GM18511 (cell line): ENCODE results near the gene CBY3.
"Not testable (repeated sequence)": the region's sequence is repeated elsewhere in the genome, so short reads cannot be mapped to it uniquely, and the experiment has no call there.

Source experiments
- ATAC-seq: cut with Tn5 transposase; IDR thresholded peaks from one replicate; pipeline ENCODE4 v1.9.1; 2021; ENCODE audit warnings: mild to moderate bottlenecking, moderate library complexity; ENCODE audit not compliant: unreplicated experiment

CBY3 gene

DNA sequence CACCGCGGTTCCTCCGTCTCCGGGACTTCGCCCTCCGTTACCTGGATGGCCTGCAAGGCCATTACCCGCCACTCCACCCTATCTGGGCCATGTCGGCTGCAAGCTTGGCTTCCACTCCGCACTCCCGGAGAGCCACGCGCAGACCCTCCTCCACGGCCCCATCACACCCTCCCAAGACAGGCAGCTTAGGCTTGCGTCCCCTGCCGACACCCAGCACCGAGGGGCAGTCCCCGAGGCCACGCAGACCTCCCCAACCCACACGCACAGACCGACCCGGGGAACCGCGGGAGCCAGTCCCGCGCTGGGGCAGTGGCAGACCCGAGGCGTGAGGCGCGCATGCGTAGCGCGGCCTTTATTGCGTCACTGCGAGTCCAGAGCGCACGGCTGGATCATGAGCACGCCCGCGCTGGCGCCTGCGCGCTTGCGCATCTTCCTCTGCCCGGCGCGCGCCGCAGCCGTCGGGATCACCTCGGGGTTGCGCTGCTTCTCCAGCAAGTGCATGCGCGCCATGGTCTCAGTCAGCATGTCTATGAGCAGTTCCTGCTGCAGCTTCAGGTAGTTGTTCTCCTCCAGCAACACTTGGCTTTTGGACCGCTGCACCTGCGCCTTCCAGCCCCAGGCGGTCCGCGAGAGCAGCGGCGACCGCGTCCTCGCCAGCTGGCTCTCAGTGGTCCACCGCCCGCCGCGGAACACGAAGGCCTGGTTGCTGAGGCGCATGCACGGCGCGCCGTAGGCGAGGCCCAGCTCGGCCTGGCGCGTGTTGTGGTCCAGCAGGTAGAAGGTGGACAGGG, 2.4 kb downstream of the CBY3 start:
- ATAC-seq = peak; percentile 94

DNA sequence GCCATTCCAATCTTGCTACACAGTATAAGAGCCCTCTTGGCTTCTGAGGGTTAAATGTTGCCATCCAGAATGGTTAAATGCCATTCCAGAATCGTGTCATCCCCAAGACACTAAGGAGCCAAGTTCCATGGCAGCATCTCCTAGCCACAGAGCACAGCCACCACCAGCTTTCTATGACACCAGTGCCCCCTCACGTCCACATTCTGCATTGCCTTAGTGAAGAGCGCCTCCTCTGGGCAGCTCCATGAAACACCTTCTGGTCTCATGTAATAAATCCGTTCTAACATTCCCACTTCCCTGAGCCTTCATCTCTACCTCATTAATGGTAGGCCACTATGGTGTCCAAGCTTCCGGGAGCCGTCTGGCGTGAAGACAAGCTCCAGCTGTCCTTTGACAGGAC, 12.4 kb downstream of the CBY3 start:
- no peak for ATAC-seq

DNA sequence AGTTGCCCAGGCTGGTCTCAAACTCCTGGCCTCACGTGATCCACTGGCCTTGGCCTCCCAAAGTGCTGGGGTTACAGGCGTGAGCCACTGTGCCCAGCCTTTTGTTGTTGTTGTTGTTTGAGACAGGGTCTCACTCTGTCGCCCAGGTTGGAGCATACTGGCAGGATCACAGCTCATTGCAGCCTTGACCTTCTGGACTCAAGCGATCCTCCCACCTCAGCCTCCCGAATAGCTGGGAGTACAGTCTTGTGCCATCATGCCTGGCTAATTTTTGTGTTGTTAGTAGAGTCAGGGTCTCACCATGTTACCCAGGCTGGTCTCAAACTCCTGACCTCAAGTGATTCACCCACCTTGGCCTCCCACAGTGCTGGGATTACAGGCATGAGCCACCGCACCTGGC, 19.2 kb downstream of the CBY3 start:
- ATAC-seq = not testable (repeated sequence)

DNA sequence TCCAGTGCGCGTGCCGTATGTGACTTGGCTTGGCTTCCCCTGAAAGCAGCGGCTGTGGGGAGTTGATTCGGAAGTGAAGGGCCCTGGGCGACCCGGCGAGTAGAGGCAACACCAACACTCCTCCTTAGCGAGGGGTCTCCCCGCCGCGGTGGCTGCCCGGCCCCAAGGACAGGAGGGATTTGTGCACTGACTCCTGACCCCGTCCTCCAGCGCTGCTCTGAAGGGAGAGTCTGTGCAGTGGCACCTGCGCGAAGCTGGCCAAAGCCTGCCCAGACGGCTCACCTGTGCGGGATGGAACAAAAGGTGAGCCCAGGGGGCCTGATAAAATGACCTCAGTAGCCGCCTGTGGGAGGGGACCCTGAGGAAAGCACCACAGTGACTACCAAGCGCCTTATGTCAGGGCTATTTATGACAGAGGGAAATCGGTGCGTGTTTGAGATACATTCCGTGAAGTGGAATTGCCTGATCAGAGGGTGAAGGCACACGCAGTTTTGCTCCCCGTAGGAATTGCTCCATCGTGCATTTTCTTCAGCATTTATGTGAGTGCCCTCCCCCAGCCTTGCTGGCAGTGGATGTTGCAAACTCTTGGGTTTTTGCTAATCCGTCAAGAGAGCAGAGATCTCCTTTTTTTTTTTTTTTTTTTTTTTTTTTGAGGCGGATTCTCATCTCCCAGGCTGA, 22.5 kb downstream of the CBY3 start:
- peak; percentile 76 for ATAC-seq

DNA sequence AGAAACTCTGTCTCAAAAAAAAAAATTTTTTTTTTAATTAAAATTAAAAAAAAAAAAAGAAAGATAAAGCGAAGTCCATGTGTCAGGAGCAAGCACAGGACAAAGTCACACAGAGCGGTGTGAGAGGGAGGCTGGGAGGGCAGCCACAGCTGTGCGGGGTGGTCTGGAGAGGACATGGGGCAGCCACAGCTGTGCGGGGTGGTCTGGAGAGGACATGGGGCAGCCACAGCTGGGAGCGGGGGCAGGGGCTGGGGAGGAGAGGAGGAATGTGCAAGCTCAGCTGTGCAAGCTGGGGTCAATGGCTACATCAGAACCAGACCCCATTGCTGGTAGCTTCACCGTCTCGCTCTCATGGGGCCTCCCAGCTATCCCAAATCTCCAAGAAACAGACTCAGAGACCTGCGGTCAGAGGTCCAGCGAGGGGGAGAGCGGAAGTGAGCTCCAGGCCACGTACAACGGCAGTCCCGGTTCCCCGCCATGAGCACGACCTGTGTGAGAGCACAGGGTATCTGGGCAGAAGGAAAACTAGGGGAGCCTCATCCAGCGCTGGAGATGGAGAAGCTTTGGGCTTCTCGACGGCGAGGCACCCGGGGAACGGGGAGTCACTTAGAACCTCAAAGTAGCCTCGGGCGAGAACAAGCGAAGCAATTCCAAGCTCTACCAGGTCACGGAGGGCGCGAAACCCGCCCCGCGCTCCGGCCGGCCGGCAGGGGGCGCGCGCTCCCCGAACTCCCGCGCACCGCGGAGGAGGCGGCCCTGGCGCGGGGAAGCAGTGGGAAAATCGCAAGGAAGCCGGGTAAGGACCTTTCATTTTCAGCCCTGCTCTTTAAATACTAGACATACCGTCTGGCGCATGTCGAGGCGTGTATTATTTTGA, 23.3 kb downstream of the CBY3 start:
- peak; percentile 90 for ATAC-seq

DNA sequence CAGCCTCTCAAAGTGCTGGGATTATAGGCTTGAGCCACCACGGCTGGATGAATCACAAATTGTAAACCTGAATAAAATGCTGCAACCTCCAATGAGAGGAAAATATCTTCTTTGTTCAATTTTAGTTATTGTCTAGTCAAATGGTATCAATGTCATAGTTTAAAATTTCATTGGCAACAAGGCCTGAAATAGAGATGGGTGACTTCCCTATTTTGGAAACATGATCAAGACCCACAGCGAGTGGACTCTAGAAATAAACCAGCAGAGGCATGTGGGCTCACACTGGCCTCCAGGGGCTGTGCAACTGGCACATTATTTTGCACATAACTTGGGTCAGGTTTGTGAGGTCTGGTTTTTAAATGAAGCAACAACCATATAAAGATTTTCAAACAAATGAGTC, 27.7 kb downstream of the CBY3 start:
- ATAC-seq = not testable (repeated sequence)

DNA sequence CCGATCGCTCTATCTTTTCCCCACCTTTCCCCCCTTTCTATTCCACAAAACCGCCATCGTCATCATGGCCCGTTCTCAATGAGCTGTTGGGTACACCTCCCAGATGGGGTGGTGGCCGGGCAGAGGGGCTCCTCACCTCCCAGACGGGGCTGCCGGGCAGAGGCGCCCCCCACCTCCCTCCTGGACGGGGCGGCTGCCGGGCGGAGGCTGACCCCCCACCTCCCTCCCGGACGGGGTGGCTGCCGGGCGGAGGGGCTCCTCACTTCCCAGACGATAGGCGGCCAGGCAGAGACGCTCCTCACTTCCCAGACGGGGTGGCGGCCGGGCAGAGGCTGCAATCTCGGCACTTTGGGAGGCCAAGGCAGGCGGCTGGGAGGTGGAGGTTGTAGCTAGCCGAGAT, 30.6 kb downstream of the CBY3 start:
- not testable (repeated sequence) for ATAC-seq

DNA sequence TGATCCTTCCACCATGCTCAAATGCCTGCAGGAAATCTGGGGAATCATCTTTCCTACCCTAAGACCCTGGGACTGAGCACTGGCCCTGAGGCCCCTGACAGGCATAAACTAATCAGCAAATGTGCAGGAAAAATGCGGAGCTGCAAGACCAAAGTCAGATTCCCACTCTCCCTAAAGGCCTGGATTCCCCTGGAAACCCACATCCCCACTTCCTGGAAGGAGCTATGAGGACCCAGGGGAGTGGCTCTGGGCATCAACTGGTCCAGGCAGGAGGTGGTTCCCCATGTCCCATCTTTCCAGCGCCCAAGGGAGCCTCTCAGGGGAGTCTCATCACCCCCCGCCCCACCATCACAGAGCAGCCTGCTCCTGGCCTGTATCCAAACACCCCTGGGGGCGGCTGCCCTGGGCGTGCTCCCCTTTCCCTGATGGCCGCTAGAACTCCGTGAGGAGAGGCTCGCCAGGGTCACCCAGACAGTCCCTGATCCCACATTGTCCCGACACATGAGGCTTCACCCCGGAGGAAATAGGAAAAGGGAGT, 31.6 kb downstream of the CBY3 start:
- not testable (repeated sequence) for ATAC-seq

DNA sequence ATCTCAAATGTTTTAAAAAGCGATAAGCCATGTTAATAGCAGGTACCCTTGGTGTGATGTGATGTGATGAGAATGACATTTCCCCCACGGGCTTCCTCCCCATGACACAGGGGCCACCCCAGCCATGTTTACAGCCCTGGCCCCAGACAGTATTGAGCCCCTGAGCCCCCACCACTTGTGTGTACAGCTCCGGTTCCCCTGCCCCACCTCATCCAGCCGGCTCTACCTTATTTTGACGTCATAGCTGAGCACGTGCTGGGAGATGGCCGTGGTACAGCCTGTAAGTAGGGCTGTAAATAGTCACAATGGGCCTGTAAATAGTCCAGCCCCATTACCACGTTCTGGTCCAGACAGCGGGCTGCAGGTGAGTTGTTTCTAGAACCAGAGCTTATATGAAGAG, 32.4 kb downstream of the CBY3 start:
- ATAC-seq = no peak

DNA sequence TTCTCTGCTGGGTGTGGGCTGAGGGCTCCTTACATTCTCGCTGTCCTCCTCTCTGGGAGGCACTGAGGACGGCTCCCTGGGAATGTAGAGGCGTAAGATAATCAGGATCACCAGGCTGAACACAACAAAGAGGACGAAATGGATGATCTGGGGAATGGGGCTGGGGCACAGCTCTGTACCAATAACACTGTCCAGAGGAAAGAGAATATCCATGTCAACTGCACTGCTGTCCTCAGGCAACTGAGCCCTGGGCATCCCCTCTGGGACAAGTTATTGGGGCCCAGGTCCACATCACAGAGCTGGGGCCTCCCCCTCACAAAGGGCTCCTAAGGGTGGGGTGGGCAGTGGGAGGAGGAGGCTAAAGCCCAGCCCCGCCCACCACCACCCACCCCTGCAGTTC, 36.1 kb downstream of the CBY3 start:
- not testable (repeated sequence) for ATAC-seq

DNA sequence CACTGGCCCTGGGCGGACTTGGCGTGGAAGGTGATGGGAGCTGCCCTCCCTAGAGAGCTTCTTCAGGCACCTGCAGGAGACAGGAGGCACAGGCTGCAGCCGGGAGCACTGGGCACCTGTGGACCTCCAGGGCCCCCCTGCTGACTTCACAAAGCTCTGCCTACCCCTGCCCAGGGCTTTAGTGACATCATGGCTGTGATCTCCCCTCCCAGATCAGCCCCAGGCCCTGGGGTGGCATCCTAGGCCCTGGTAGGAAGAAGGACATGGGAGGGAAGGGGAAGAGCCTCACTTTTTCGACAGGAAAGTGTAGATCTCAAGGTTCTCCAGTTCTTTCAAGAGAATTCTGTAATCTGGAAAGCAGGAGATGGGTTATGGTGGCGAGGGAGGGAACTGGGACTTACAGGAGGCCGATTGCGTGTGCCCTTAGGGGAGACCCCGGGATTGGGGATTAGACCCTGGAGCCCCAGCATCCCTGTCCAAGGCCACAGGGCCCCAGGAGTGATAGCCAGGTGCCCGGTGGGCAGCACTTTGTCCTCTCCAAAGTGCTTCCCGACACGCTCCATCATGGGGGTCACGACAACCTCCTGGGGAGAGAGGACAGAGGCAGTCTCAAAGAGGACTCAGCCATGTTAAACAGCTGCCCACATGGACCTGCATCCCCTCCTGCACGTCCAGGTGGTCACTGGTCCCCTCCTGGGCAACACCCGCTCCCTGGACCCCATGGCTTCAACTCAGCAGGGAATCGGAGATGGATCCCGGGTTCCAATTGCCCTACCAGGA, 37.5 kb downstream of the CBY3 start:
- not testable (repeated sequence) for ATAC-seq

DNA sequence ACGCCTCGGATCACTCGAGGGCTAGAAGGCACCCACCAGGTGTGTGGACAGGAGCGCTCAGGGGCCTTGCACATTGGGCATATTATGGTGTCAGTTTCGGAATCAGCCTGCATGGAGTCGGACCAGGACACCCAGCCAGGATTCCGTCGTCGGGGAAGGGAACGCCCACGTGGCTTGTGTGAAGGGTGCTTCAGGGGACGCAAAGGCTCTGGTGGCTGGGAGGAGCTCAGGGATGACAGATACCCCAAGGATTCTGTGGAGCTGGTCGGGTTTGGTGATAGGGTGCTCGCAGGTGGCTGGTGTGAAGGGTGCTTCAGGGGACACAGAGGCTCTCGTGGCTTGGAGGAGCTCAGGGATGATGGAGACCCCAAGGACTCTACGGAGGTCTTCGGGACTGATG, 38.2 kb downstream of the CBY3 start:
- ATAC-seq = not testable (repeated sequence)

DNA sequence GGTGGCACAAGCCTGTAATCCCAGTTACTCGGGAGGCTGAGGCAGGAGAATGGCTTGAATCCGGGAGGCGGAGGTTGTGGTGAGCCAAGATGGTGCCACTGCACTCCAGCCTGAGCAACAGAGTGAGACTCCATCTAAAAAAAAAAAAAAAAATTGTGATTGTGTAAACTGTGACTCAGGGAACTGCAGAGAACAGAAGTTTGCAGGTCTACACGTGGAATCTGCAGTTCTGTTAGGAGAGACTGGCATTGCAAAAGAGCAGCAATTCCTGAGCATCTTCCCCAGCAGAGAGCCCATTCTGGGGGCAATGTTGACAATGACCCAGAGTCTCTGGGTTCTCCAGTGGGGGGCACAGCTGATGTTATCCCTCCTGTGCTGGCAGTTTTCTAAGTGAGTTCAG, 39.1 kb downstream of the CBY3 start:
- ATAC-seq = not testable (repeated sequence)

DNA sequence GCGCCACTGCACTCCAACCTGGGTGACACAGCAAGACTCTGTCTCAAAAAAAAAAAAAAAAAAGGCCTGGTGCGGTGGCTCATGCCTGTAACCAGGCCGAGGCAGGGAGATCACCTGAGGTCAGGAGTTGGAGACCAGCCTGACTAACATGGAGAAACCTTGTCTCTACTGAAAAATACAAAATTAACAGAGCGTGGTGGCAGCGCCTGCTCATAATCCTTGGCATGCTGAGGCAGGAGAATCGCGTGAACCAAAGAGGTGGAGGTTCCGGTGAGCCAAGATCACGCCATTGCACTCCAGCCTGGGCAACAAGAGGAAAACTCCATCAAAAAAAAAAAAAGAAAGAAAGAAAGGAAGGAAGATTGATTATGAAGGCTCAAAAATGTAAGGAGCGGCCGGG, 41.5 kb downstream of the CBY3 start:
- not testable (repeated sequence) for ATAC-seq

DNA sequence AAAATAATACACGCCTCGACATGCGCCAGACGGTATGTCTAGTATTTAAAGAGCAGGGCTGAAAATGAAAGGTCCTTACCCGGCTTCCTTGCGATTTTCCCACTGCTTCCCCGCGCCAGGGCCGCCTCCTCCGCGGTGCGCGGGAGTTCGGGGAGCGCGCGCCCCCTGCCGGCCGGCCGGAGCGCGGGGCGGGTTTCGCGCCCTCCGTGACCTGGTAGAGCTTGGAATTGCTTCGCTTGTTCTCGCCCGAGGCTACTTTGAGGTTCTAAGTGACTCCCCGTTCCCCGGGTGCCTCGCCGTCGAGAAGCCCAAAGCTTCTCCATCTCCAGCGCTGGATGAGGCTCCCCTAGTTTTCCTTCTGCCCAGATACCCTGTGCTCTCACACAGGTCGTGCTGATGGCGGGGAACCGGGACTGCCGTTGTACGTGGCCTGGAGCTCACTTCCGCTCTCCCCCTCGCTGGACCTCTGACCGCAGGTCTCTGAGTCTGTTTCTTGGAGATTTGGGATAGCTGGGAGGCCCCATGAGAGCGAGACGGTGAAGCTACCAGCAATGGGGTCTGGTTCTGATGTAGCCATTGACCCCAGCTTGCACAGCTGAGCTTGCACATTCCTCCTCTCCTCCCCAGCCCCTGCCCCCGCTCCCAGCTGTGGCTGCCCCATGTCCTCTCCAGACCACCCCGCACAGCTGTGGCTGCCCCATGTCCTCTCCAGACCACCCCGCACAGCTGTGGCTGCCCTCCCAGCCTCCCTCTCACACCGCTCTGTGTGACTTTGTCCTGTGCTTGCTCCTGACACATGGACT, 46.3 kb downstream of the CBY3 start:
- peak; percentile 94 for ATAC-seq

DNA sequence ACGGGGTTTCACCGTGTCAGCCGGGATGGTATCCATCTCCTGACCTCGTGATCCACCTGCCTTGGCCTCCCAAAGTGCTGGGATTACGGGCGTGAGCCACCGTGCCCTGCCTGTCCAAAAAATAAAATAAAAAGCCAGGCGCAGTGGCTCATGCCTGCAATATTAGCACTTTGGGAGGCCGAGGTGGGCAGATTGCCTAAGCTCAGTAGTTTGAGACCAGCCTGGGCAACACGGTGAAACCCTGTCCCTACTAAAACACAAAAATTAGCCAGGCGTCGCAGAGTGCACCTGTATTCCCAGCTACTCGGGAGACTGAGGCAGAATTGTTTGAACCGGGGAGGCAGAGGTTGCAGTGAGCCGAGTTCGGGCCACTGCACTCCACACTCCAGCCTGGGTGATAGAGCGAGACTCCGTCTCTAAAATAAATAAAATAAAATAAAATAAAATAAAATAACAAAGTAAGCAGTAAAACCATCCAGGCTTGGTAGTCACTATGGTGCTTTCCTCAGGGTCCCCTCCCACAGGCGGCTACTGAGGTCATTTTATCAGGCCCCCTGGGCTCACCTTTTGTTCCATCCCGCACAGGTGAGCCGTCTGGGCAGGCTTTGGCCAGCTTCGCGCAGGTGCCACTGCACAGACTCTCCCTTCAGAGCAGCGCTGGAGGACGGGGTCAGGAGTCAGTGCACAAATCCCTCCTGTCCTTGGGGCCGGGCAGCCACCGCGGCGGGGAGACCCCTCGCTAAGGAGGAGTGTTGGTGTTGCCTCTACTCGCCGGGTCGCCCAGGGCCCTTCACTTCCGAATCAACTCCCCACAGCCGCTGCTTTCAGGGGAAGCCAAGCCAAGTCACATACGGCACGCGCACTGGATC, 47.1 kb downstream of the CBY3 start:
- peak; percentile 72 for ATAC-seq
